Endothelial cell of umbilical vein (primary cell): Measurements from ENCODE around the gene CFAP97.

Experiments used
- CTCF ChIP-seq, 2 donors: IDR thresholded peaks; 1 replicate in 1 of 2; 2 replicates in 1 of 2; pipeline ENCODE4 v1.5.1; 2011; ENCODE audit warnings: low read length in 2 of 2, mild to moderate bottlenecking in 2 of 2, moderate library complexity in 2 of 2, control low read depth in 1 of 2, inconsistent platforms in 1 of 2, low read depth in 1 of 2; ENCODE audit not compliant: insufficient read depth in 1 of 2; ENCODE audit errors: extremely low read depth in 1 of 2
- EZH2 ChIP-seq: IDR thresholded peaks from 2 replicates; pipeline ENCODE4 v1.6.1; 2012; ENCODE audit warnings: borderline replicate concordance, low read depth, mild to moderate bottlenecking, moderate library complexity, low read length, inconsistent platforms; ENCODE audit not compliant: severe bottlenecking
- GATA2 ChIP-seq: IDR thresholded peaks from 2 replicates; pipeline ENCODE4 v1.7.0; 2011; ENCODE audit warnings: low read depth, mild to moderate bottlenecking, moderate library complexity, mixed read lengths, low read length; ENCODE audit not compliant: insufficient read length, insufficient read depth
- POLR2A ChIP-seq: IDR thresholded peaks from 2 replicates; pipeline ENCODE4 v1.6.1; 2012; ENCODE audit warnings: low read depth, mild to moderate bottlenecking, control low read depth, low read length
- POLR2AphosphoS5 ChIP-seq: IDR thresholded peaks from 2 replicates; pipeline ENCODE4 v1.6.1; 2012; ENCODE audit warnings: low read depth, mild to moderate bottlenecking, control low read depth, low read length, moderate library complexity; ENCODE audit not compliant: insufficient read depth
- TF ChIP-seq, protein P1 (sequence below): IDR thresholded peaks from 2 replicates; pipeline ENCODE4 v1.6.1; 2011; ENCODE audit not compliant: insufficient read depth, insufficient read length

GRCh38 chr4:185149392-185149791, 54.4 kb downstream of the CFAP97 start:
- TF ChIP-seq POLR2A, result no peak
- no peak for TF ChIP-seq CTCF (IDR thresholded peaks at IDR 0.05; ENCODE audit: extremely low read depth in 1 of 2, insufficient read depth in 1 of 2, low read depth in 1 of 2, low read length in 2 of 2)
- TF ChIP-seq, protein P1, sequence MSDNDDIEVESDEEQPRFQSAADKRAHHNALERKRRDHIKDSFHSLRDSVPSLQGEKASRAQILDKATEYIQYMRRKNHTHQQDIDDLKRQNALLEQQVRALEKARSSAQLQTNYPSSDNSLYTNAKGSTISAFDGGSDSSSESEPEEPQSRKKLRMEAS, result no peak
- no peak for TF ChIP-seq POLR2AphosphoS5
- TF ChIP-seq EZH2, result no peak
- TF ChIP-seq GATA2, result no peak
